Measurements from ENCODE around the gene ENDOV. TPM values are rescaled to one million over a fixed set of nuclear protein-coding genes. Genes with fewer than 3 reads are reported as not detected.

ENDOV gene
- total RNA-seq, 4 donors from 2014 or later, result 12.4 to 17.7 (median 15.4) TPM

DNA sequence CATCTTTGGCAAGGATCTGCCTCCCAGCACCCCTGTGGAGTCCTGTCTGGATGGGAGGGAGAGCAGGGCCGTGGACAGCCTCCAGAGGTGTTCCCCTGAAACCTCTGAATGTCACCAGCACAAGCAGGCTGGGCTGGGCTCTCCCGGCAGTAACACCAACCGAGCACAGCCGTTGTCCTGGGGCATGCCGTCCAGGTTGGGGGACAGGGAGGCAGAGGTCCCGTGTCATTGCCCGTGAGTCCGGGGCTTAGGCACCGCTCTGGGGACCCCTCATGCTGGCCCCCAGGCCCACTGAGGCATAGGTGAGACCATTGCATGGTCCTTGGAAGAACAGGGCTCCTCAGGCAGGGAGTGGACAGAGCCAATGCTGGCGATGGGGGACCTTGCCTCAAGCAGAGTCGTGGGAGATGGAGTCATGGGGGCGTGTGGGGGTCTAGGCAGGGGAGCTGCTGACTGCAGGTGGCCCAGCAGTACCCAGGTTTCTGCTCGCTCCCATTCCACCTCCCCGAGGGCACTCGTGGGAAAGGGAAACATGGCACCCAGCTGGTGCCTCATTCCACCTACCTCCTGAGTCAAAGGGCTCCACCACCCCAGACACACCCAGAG is 17.5 kb downstream of the ENDOV start:
- no peak overlapping the region for H3K4me3 ChIP-seq
- WGBS, 2 donors (ENCODE audit: low coverage in 1 of 2), result 100% methylated on average over 1 of the region's 15 CpGs; no CpG with 5 or more reads in 1 of the 2 donors
- no peak for ATAC-seq
- no peaks in the 10 kb centered on the region for H3K9me3 ChIP-seq
- H3K4me1 ChIP-seq, result peaks cover 0 to 1% (median 0%) of the 10 kb centered on the region in 3 donors
- peaks cover 0 to 52% of the 10 kb centered on the region in 2 donors for H3K36me3 ChIP-seq
- H3K27ac ChIP-seq, result no peak overlapping the region
- TF ChIP-seq POLR2A (IDR thresholded peaks at IDR 0.05), result no peak
- no peak for TF ChIP-seq EP300 (IDR thresholded peaks at IDR 0.05)
- TF ChIP-seq, protein P1, sequence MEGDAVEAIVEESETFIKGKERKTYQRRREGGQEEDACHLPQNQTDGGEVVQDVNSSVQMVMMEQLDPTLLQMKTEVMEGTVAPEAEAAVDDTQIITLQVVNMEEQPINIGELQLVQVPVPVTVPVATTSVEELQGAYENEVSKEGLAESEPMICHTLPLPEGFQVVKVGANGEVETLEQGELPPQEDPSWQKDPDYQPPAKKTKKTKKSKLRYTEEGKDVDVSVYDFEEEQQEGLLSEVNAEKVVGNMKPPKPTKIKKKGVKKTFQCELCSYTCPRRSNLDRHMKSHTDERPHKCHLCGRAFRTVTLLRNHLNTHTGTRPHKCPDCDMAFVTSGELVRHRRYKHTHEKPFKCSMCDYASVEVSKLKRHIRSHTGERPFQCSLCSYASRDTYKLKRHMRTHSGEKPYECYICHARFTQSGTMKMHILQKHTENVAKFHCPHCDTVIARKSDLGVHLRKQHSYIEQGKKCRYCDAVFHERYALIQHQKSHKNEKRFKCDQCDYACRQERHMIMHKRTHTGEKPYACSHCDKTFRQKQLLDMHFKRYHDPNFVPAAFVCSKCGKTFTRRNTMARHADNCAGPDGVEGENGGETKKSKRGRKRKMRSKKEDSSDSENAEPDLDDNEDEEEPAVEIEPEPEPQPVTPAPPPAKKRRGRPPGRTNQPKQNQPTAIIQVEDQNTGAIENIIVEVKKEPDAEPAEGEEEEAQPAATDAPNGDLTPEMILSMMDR (IDR thresholded peaks at IDR 0.05), result no peak
- no peak for TF ChIP-seq POLR2AphosphoS5 (IDR thresholded peaks at IDR 0.05)
- H3K27me3 ChIP-seq, result no peaks in the 10 kb centered on the region

DNA sequence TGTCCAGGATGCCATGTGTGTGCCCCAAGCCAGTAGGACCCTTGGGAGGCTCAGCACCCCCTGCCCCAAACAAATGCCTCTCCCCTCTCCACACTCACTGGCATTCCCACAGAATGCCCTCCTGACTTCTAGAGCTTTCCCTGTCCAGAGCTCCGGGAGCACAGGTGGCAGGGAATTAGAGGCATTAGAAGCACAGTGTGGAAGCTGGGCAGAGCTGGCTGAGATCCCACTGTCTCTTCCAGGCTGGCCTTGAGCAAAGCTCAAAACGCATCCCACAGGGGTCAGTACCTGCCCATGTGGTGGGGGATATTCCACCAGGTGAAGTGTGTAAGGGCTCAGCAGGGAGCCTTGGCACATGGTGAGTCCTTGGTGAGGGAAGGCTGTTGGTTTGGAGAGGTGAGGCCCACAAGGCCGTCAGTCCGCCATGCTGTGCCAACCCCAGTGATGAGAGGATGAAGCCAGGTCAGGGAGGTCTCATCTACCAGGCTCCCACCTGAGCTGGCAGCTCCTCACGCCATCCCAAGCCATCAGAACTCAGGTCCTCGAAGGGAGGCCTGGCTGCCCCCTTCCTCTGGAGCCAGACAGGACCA is 18.1 kb downstream of the ENDOV start:
- ATAC-seq, result no peak

DNA sequence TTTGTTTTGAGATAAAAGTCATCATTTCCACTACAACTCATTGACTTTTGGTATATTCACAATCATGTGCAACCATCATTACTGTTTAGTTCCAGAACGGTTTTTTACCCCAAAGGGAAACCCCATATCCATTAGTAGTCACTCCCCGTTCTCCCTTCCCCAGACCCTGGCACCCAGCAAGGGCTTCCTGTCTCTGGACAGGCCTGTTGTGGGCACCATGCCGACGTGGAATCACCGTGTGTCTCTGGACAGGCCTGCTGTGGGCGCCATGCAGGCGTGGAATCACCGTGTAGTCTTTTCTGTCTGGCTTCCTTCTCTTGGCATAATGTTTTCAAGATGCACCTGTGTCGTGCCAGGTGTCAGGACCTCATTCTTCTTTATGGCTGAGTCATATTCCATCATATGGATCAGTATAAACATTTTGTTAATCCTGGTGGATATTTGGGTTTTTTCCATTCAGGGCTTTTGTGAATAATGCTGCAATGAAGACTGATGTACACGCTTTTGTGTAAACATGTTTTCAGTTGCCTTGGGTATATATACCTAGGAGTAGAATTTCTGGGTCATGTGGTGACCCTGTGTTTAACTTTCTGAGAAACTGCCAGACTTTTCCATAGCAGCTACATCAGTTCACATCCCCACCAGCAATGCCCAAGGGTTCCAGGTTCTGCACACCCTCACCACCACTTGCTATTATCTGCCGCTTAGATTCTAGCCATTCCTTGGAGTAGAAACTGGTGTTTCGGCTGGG is 19.1 kb downstream of the ENDOV start:
- Histone ChIP-seq H3K9me3 (no peaks in the 10 kb centered on the region), H3K27ac (no peak overlapping the region), H3K36me3 (peaks cover 0 to 41% of the 10 kb centered on the region in 2 donors), H3K4me3 (no peak overlapping the region), H3K27me3 (no peaks in the 10 kb centered on the region), H3K4me1 (no peaks in the 10 kb centered on the region)
- 69 to 77% methylated on average over 9 to 12 of the region's 12 CpGs for WGBS, 2 donors (ENCODE audit: low coverage in 1 of 2)
- TF ChIP-seq POLR2AphosphoS5 (IDR thresholded peaks at IDR 0.05), result no peak
- TF ChIP-seq POLR2A (IDR thresholded peaks at IDR 0.05), result no peak
- TF ChIP-seq, protein P1 (IDR thresholded peaks at IDR 0.05), result no peak
- no peak for ATAC-seq

More for the DNA sequence above, 18.1 kb downstream of the ENDOV start:
- Histone ChIP-seq H3K9me3 (no peaks in the 10 kb centered on the region), H3K36me3 (peaks cover 0 to 51% of the 10 kb centered on the region in 2 donors), H3K4me1 (no peaks in the 10 kb centered on the region), H3K4me3 (no peak overlapping the region), H3K27me3 (no peaks in the 10 kb centered on the region), H3K27ac (no peak overlapping the region)
- no peak for TF ChIP-seq POLR2A (IDR thresholded peaks at IDR 0.05)
- TF ChIP-seq POLR2AphosphoS5 (IDR thresholded peaks at IDR 0.05), result no peak
- no peak for TF ChIP-seq EP300 (IDR thresholded peaks at IDR 0.05)
- TF ChIP-seq, protein P1 (IDR thresholded peaks at IDR 0.05), result no peak
- no CpG with 5 or more reads among the region's 6 CpGs for WGBS, 2 donors (ENCODE audit: low coverage in 1 of 2)

DNA sequence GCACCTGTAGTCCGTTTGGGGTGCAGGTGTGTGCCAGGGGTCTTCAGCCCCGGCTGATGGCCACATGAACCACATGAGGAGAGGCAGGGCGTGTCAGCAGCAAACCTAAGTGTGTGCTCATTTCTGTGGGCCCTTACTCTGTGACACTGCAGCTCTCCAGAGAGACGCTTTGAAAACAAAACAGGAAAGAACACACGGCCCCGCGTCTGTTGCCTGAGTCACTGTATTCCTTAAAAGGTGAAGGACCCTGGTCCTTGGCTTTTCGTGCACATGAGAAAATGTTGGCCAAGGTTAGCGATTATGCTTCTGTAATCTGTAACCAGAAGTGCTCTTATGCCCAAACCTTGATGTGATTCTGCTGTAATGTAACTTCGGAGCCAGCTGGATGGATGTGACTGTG is 22.6 kb downstream of the ENDOV start:
- Histone ChIP-seq H3K9me3 (no peaks in the 10 kb centered on the region), H3K4me1 (no peaks in the 10 kb centered on the region), H3K4me3 (no peak overlapping the region), H3K27ac (no peak overlapping the region), H3K36me3 (peaks cover 0 to 24% of the 10 kb centered on the region in 2 donors), H3K27me3 (peaks cover 8% of the 10 kb centered on the region)
- TF ChIP-seq EP300 (IDR thresholded peaks at IDR 0.05), result no peak
- 70 to 72% methylated on average over 2 to 10 of the region's 10 CpGs for WGBS, 2 donors (ENCODE audit: low coverage in 1 of 2)
- ATAC-seq, result no peak

DNA sequence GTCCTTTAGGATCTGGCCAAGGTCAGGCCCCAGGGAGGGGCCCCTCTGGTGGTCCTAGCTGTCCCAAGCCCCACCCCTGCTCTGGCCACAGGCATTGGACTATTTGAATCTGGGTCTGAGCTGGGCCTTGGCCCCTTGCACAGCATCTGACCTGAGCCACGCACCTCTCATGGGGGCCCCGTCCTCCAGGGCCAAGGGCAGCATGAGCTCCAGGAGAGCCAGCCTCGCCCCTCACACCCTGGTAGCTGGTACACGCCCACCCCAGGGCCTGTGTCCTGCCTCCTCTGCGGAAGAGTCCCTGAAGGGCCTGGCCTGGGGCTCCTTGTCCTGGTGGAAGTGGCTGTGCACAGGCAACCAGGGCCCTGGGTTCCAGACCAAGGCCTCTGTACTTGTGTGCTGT is 23.8 kb downstream of the ENDOV start:
- no CpG with 5 or more reads among the region's 5 CpGs for WGBS, 2 donors (ENCODE audit: low coverage in 1 of 2)
- no peak overlapping the region for H3K27ac ChIP-seq
- no peak for ATAC-seq

More for the DNA sequence above, 23.8 kb downstream of the ENDOV start:
- TF ChIP-seq POLR2AphosphoS5 (IDR thresholded peaks at IDR 0.05), result no peak
- TF ChIP-seq, protein P1 (IDR thresholded peaks at IDR 0.05), result no peak
- no peak for TF ChIP-seq EP300 (IDR thresholded peaks at IDR 0.05)
- TF ChIP-seq POLR2A (IDR thresholded peaks at IDR 0.05), result no peak
- Histone ChIP-seq H3K36me3 (peaks cover 0 to 24% of the 10 kb centered on the region in 2 donors), H3K4me1 (no peaks in the 10 kb centered on the region), H3K27me3 (peaks cover 8% of the 10 kb centered on the region), H3K9me3 (no peaks in the 10 kb centered on the region), H3K4me3 (no peak overlapping the region)
